ENCODE data around the gene NUP188. TPM values are rescaled to one million over a fixed set of nuclear protein-coding genes. Genes with fewer than 3 reads are reported as not detected.
A peak's percentile ranks its signal among the peaks of the same experiment; 100 is the strongest.

The NUP188 gene
- total and polyA plus RNA-seq, 8 donors: 10.8 to 20.8 (median 13.5) TPM

GRCh38 chr9:129037767-129038098, 90.2 kb downstream of the NUP188 start:
- DNase-seq: no peak
- ATAC-seq: no peak
- H3K4me1 ChIP-seq: peaks cover 0 to 6% (median 0%) of the 10 kb centered on the region in 3 donors
- H3K36me3 ChIP-seq: peaks cover 0 to 4% (median 0%) of the 10 kb centered on the region in 3 donors
- 32 to 34% methylated on average over 6 of the region's 6 CpGs for WGBS, 2 donors
- no peak for FAIRE-seq
- TF ChIP-seq CTCF (IDR thresholded peaks at IDR 0.05): no peak
- H3K9me3 ChIP-seq: no peaks in the 10 kb centered on the region
- peak overlapping the region in 1 of 4 donors; percentile 77 for H3K4me3 ChIP-seq
- intact Hi-C loops (cut with DNase I): no loop called here
- H3K27me3 ChIP-seq: no peaks in the 10 kb centered on the region
- no peak overlapping the region for H3K27ac ChIP-seq

- Histone ChIP-seq H3K36me3 (peaks cover 0 to 5% (median 0%) of the 10 kb centered on the region in 3 donors), H3K27ac (no peak overlapping the region), H3K9me3 (no peaks in the 10 kb centered on the region), H3K27me3 (no peaks in the 10 kb centered on the region), H3K4me3 (no peak overlapping the region), H3K4me1 (peaks cover 0 to 6% (median 0%) of the 10 kb centered on the region in 3 donors)
- DNase-seq (peak in 3 of 6 donors; percentile 53 to 60 (median 54)), ATAC-seq (no peak), FAIRE-seq (no peak)
- intact Hi-C loops (cut with DNase I): no loop called here
- WGBS, 2 donors: 61 to 64% methylated on average over 7 to 8 of the region's 8 CpGs
- no peak for TF ChIP-seq CTCF (IDR thresholded peaks at IDR 0.05)
These were observed 90.8 kb downstream of the NUP188 start for GRCh38 chr9:129038109-129038852.

GRCh38 chr9:129040113-129040643, 92.7 kb downstream of the NUP188 start:
- DNase-seq: peak in 1 of 6 donors; percentile 50
- Histone ChIP-seq H3K4me3 (no peak overlapping the region), H3K36me3 (peaks cover 0 to 5% (median 0%) of the 10 kb centered on the region in 3 donors), H3K4me1 (peaks cover 0 to 6% (median 0%) of the 10 kb centered on the region in 3 donors), H3K9me3 (no peaks in the 10 kb centered on the region), H3K27me3 (no peaks in the 10 kb centered on the region), H3K27ac (no peak overlapping the region)
- no peak for FAIRE-seq
- intact Hi-C loops (cut with DNase I): no loop called here
- 91 to 92% methylated on average over 12 of the region's 12 CpGs for WGBS, 2 donors
- no peak for TF ChIP-seq CTCF (IDR thresholded peaks at IDR 0.05)
- ATAC-seq: no peak

- Histone ChIP-seq H3K36me3 (peaks cover 0 to 5% (median 0%) of the 10 kb centered on the region in 3 donors), H3K9me3 (no peaks in the 10 kb centered on the region), H3K4me3 (no peak overlapping the region), H3K4me1 (peaks cover 0 to 6% (median 0%) of the 10 kb centered on the region in 3 donors), H3K27ac (no peak overlapping the region), H3K27me3 (no peaks in the 10 kb centered on the region)
- WGBS, 2 donors: 90 to 97% methylated on average over 16 of the region's 16 CpGs
- no peak for TF ChIP-seq CTCF (IDR thresholded peaks at IDR 0.05)
- FAIRE-seq (no peak), ATAC-seq (no peak), DNase-seq (peak in 1 of 6 donors; percentile 70)
- intact Hi-C loops (cut with DNase I): no loop called here
These were observed 94.5 kb downstream of the NUP188 start for GRCh38 chr9:129042016-129042415.

- Histone ChIP-seq H3K4me1 (peaks cover 7% of the 10 kb centered on the region in 3 donors), H3K27ac (peak overlapping the region; percentile 55 to 66 (median 62)), H3K9me3 (no peaks in the 10 kb centered on the region), H3K4me3 (no peak overlapping the region), H3K36me3 (peaks cover 0 to 21% (median 0%) of the 10 kb centered on the region in 3 donors), H3K27me3 (no peaks in the 10 kb centered on the region)
- intact Hi-C loops (cut with DNase I): no loop called here
- no peak for TF ChIP-seq CTCF (IDR thresholded peaks at IDR 0.05)
- FAIRE-seq: no peak
- DNase-seq: peak; percentile 93 to 99 (median 97)
- ATAC-seq: peak; percentile 93 to 97 (median 97)
- WGBS, 2 donors: 13 to 22% methylated on average over 8 of the region's 8 CpGs
These were observed 105.1 kb downstream of the NUP188 start for GRCh38 chr9:129052592-129052991.
